Measurements from ENCODE around the gene INTS6L. TPM values are rescaled to one million over a fixed set of nuclear protein-coding genes. Genes with fewer than 3 reads are reported as not detected.

The INTS6L gene
- total RNA-seq, 6 experiments from 2014 or later, result 0.37 to 2.0 (median 1.1) TPM

- no peaks in the 10 kb centered on the region for H3K9me3 ChIP-seq
- DNase-seq, result no peak
- peaks cover 0 to 3% of the 10 kb centered on the region in 2 donors for H3K27me3 ChIP-seq
- no peak overlapping the region for H3K4me3 ChIP-seq
- no peak for ATAC-seq
- 67% methylated on average over 1 of the region's 6 CpGs for WGBS (ENCODE audit: insufficient coverage, low coverage, low lambda C conversion rate, missing lambda C conversion rate)
- no peak for TF ChIP-seq POLR2A (IDR thresholded peaks at IDR 0.05)
- TF ChIP-seq, protein P1, sequence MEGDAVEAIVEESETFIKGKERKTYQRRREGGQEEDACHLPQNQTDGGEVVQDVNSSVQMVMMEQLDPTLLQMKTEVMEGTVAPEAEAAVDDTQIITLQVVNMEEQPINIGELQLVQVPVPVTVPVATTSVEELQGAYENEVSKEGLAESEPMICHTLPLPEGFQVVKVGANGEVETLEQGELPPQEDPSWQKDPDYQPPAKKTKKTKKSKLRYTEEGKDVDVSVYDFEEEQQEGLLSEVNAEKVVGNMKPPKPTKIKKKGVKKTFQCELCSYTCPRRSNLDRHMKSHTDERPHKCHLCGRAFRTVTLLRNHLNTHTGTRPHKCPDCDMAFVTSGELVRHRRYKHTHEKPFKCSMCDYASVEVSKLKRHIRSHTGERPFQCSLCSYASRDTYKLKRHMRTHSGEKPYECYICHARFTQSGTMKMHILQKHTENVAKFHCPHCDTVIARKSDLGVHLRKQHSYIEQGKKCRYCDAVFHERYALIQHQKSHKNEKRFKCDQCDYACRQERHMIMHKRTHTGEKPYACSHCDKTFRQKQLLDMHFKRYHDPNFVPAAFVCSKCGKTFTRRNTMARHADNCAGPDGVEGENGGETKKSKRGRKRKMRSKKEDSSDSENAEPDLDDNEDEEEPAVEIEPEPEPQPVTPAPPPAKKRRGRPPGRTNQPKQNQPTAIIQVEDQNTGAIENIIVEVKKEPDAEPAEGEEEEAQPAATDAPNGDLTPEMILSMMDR (IDR thresholded peaks at IDR 0.05), result no peak
- no peaks in the 10 kb centered on the region for H3K4me1 ChIP-seq
- intact Hi-C loops (cut with DNase I), result no loop called here
- H3K27ac ChIP-seq, result no peak overlapping the region
- H3K36me3 ChIP-seq, result no peaks in the 10 kb centered on the region
Observed at GRCh38 chrX:135494453-135494852, 26.0 kb upstream of the INTS6L start.

- Histone ChIP-seq H3K4me3 (no peak overlapping the region), H3K9me3 (no peaks in the 10 kb centered on the region), H3K27ac (no peak overlapping the region), H3K27me3 (peaks cover 0 to 8% of the 10 kb centered on the region in 2 donors), H3K36me3 (no peaks in the 10 kb centered on the region), H3K4me1 (no peaks in the 10 kb centered on the region)
- intact Hi-C loops (cut with DNase I), result no loop called here
- ATAC-seq, result no peak
- WGBS (ENCODE audit: insufficient coverage, low coverage, low lambda C conversion rate, missing lambda C conversion rate), result 33% methylated on average over 5 of the region's 5 CpGs
- DNase-seq, result no peak
- TF ChIP-seq POLR2A (IDR thresholded peaks at IDR 0.05), result no peak
- TF ChIP-seq, protein P1 (IDR thresholded peaks at IDR 0.05), result no peak
Observed at GRCh38 chrX:135497736-135498135, 22.7 kb upstream of the INTS6L start.

DNA sequence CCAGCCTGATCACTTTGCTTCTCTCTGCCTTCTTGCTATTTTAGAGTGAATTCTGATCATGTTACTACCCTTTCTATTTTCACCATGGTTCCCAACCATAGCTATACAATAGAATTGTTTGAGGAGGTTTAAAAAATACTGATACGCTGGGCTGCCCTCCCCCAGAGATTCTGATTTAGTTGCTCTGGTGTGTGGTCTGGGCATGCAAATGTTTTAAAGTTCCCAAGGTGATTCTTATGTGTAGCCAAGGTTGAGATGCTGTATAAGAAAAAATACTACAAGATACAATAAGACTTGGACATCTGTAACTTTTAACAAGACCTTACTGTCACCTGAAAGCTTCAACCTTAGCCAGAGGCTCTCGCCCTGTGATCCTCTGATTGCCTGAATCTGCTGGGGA is 22.2 kb upstream of the INTS6L start:
- no peak for DNase-seq
- WGBS (ENCODE audit: insufficient coverage, low coverage, low lambda C conversion rate, missing lambda C conversion rate), result 44% methylated on average over 2 of the region's 2 CpGs
- Histone ChIP-seq H3K36me3 (no peaks in the 10 kb centered on the region), H3K27ac (no peak overlapping the region), H3K4me1 (no peaks in the 10 kb centered on the region), H3K4me3 (no peak overlapping the region), H3K9me3 (no peaks in the 10 kb centered on the region), H3K27me3 (peaks cover 0 to 8% of the 10 kb centered on the region in 2 donors)
- no peak for ATAC-seq
- intact Hi-C loops (cut with DNase I), result no loop called here
- TF ChIP-seq, protein P1 (IDR thresholded peaks at IDR 0.05), result no peak
- no peak for TF ChIP-seq POLR2A (IDR thresholded peaks at IDR 0.05)

GRCh38 chrX:135505351-135505750 is 15.1 kb upstream of the INTS6L start:
- Histone ChIP-seq H3K36me3 (no peaks in the 10 kb centered on the region), H3K27ac (no peak overlapping the region), H3K27me3 (peaks cover 0 to 4% of the 10 kb centered on the region in 2 donors), H3K4me3 (no peak overlapping the region), H3K9me3 (no peaks in the 10 kb centered on the region), H3K4me1 (no peaks in the 10 kb centered on the region)
- no peak for TF ChIP-seq POLR2A (IDR thresholded peaks at IDR 0.05)
- TF ChIP-seq, protein P1 (IDR thresholded peaks at IDR 0.05), result no peak
- ATAC-seq (no peak), DNase-seq (no peak)
- intact Hi-C loops (cut with DNase I), result no loop called here

DNA sequence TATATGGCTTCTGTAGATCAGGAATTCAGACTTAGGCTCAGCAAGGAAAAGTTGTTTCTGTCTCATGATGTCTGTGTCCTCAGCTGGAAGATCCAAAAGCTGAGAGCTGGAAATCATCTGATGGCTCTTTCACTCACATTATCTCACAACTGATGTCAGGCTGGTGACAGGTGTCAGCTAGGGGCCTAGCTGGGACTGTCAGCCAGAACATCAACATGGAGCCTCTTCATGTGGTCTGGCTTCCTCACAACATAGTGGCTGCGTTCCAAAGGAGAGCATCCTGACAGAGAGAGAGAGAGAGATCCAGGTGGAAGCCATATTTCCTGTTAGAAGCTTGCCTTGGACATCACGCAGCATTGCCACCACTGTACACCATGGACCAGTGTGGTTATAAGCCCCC is 10.6 kb upstream of the INTS6L start:
- Histone ChIP-seq H3K36me3 (no peaks in the 10 kb centered on the region), H3K27me3 (no peaks in the 10 kb centered on the region), H3K4me3 (no peak overlapping the region), H3K27ac (no peak overlapping the region), H3K4me1 (no peaks in the 10 kb centered on the region), H3K9me3 (no peaks in the 10 kb centered on the region)
- no CpG with 5 or more reads among the region's 2 CpGs for WGBS (ENCODE audit: insufficient coverage, low coverage, low lambda C conversion rate, missing lambda C conversion rate)
- ATAC-seq (no peak), DNase-seq (no peak)
- TF ChIP-seq, protein P1 (IDR thresholded peaks at IDR 0.05), result no peak
- no peak for TF ChIP-seq POLR2A (IDR thresholded peaks at IDR 0.05)
- intact Hi-C loops (cut with DNase I), result no loop called here
